Panc1 (cell line): ENCODE results near the gene ANXA6. TPM values are rescaled to one million over a fixed set of nuclear protein-coding genes. Genes with fewer than 3 reads are reported as not detected.

Experiments
- ATAC-seq: fragments of 200-7000 bp; cut with Tn5 transposase; 2 replicates; pipeline ENCODE4 v1.9.1; 2020; ENCODE audit warnings: mild to moderate bottlenecking, moderate library complexity
- BruUV-seq: library from RNA; stranded (reverse); fragments of 400-500 nt; replicated peaks from 2 replicates; lab custom pipeline; 2021; lab: Mats Ljungman, UMichigan
- CTCF ChIA-PET: fragments of 300-600 bp; sonication (Branson Sonifier 250); formaldehyde crosslinking; loops from one replicate; lab custom pipeline; 2022; ENCODE audit warnings: antibody characterized with exemption; lab: Charles Lee
- POLR2A ChIA-PET: fragments of 300-600 bp; sonication (Branson Sonifier 250); formaldehyde crosslinking; loops from one replicate; lab custom pipeline; 2022; ENCODE audit warnings: antibody characterized with exemption; lab: Charles Lee
- DNase-seq: peaks from one replicate; pipeline ENCODE4 v3.0.0-alpha.2; 2010; ENCODE audit warnings: low read depth, low spot score
- H3K27ac ChIP-seq: 2 replicates; pipeline ENCODE4 v1.5.1; 2011; ENCODE audit warnings: mild to moderate bottlenecking, low read length, inconsistent platforms
- H3K27me3 ChIP-seq: fragments of 200-500 bp; sonication (Bioruptor generic); 2 replicates; pipeline ENCODE4 v1.6.0; 2014; ENCODE audit warnings: low read length, inconsistent platforms; ENCODE audit not compliant: control insufficient read depth, insufficient read depth
- H3K36me3 ChIP-seq: fragments of 200-500 bp; sonication (Bioruptor generic); 2 replicates; pipeline ENCODE4 v1.5.1; 2014; ENCODE audit warnings: inconsistent platforms, mild to moderate bottlenecking, low read length, moderate library complexity; ENCODE audit not compliant: control insufficient read depth, insufficient read depth
- H3K4me1 ChIP-seq: 2 replicates; pipeline ENCODE4 v1.5.1; 2011; ENCODE audit warnings: inconsistent platforms, mild to moderate bottlenecking, low read length, moderate library complexity; ENCODE audit not compliant: control insufficient read depth, insufficient read depth
- H3K4me3 ChIP-seq, 2 experiments: 2 replicates each; pipeline ENCODE4 v1.5.1; 2011 to 2012; ENCODE audit warnings: low read depth in 2 of 2, low read length in 2 of 2, mild to moderate bottlenecking in 2 of 2, inconsistent platforms in 1 of 2, moderate library complexity in 1 of 2
- H3K9me3 ChIP-seq: fragments of 200-500 bp; sonication (Bioruptor generic); 2 replicates; pipeline ENCODE4 v1.5.1; 2014; ENCODE audit warnings: low read depth, mild to moderate bottlenecking, inconsistent platforms, low read length, moderate library complexity; ENCODE audit not compliant: control insufficient read depth, insufficient read depth
- CTCF ChIP-seq: fragments of 450-650 bp; IDR thresholded peaks from 2 replicates; pipeline ENCODE4 v1.5.1; 2017; ENCODE audit warnings: mild to moderate bottlenecking
- SIN3A ChIP-seq: IDR thresholded peaks from 2 replicates; pipeline ENCODE4 v1.6.1; 2012; ENCODE audit warnings: low read depth, mild to moderate bottlenecking, low read length, moderate library complexity, borderline replicate concordance; ENCODE audit not compliant: insufficient read depth
- TCF7L2 ChIP-seq: IDR thresholded peaks from 2 replicates; pipeline ENCODE4 v1.6.1; 2011; ENCODE audit warnings: mild to moderate bottlenecking, low read depth, low read length, inconsistent platforms
- in situ Hi-C: cut with HindIII; loops from 2 replicates; pipeline ENCODE4 v1.10.0; 2016; ENCODE audit warnings: low sequenced_read_pairs, low pct_unique_long_range_greater_than_20kb
- intact Hi-C: fragments of 100-400 bp; cut with micrococcal nuclease; formaldehyde crosslinking; loops from one replicate; pipeline ENCODE4 v1.10.0; 2022; ENCODE audit not compliant: unreplicated experiment
- total RNA-seq: library from RNA; stranded (reverse); gene quantifications from one replicate; pipeline ENCODE4 v1.2.1, GENCODE V29; 2021; ENCODE audit not compliant: unreplicated experiment
- TF ChIP-seq, protein P1 (sequence below), 2 experiments: IDR thresholded peaks; 2 replicates each; pipeline ENCODE4 v1.6.1; 2011 to 2012; ENCODE audit warnings: low read depth in 2 of 2, control low read depth in 1 of 2, low read length in 1 of 2, mild to moderate bottlenecking in 1 of 2, moderate library complexity in 1 of 2; ENCODE audit not compliant: insufficient read depth in 1 of 2

Gene ANXA6
- total RNA-seq, 1 experiment from 2014 or later: 60.0 TPM

DNA sequence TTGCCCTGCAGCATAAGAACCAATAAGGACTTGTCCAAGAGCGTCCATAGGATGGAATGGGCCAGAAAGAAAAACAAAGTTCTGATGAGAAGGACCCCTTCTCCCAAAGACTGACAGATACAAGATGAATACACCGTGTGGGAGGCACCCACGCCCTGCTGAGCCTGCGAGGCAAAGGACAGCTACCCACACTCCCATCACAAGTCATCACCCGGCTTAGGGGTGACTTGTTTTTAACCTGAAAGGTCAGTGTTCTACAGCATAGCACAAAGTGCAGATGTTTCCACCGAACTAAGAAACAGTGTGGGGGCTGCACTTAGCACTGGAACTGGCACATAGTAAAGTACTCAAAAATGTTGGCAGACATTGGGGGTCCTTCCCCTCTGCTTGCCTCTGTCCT is 90.7 kb downstream of the ANXA6 start:
- DNase-seq (no peak), ATAC-seq (no peak)
- no peak for TF ChIP-seq SIN3A
- TF ChIP-seq, protein P1, sequence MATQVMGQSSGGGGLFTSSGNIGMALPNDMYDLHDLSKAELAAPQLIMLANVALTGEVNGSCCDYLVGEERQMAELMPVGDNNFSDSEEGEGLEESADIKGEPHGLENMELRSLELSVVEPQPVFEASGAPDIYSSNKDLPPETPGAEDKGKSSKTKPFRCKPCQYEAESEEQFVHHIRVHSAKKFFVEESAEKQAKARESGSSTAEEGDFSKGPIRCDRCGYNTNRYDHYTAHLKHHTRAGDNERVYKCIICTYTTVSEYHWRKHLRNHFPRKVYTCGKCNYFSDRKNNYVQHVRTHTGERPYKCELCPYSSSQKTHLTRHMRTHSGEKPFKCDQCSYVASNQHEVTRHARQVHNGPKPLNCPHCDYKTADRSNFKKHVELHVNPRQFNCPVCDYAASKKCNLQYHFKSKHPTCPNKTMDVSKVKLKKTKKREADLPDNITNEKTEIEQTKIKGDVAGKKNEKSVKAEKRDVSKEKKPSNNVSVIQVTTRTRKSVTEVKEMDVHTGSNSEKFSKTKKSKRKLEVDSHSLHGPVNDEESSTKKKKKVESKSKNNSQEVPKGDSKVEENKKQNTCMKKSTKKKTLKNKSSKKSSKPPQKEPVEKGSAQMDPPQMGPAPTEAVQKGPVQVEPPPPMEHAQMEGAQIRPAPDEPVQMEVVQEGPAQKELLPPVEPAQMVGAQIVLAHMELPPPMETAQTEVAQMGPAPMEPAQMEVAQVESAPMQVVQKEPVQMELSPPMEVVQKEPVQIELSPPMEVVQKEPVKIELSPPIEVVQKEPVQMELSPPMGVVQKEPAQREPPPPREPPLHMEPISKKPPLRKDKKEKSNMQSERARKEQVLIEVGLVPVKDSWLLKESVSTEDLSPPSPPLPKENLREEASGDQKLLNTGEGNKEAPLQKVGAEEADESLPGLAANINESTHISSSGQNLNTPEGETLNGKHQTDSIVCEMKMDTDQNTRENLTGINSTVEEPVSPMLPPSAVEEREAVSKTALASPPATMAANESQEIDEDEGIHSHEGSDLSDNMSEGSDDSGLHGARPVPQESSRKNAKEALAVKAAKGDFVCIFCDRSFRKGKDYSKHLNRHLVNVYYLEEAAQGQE (IDR thresholded peaks at IDR 0.05; ENCODE audit: insufficient read depth in 1 of 2, low read depth in 2 of 2, low read length in 1 of 2): no peak
- TF ChIP-seq TCF7L2: no peak
- Histone ChIP-seq H3K27ac (no peak overlapping the region), H3K4me1 (no peaks in the 10 kb centered on the region; the same call in 1 of the 2 replicates), H3K4me3 (no peak overlapping the region), H3K36me3 (no peaks in the 10 kb centered on the region), H3K9me3 (no peaks in the 10 kb centered on the region), H3K27me3 (no peaks in the 10 kb centered on the region)
- no TSS peak for BruUV-seq
- CTCF ChIA-PET: no interaction called here
- in situ Hi-C loops (no loop called here), intact Hi-C loops (no loop called here)
- POLR2A ChIA-PET: no interaction called here

GRCh38 chr5:151065609-151066008 is 92.0 kb downstream of the ANXA6 start:
- no peaks in the 10 kb centered on the region for H3K27me3 ChIP-seq
- no peaks in the 10 kb centered on the region; the same call in 1 of the 2 replicates for H3K4me1 ChIP-seq
- TF ChIP-seq TCF7L2: no peak
- TF ChIP-seq CTCF: no peak
- TF ChIP-seq, protein P1 (IDR thresholded peaks at IDR 0.05; ENCODE audit: insufficient read depth in 1 of 2, low read depth in 2 of 2, low read length in 1 of 2): no peak
- intact Hi-C loops (no loop called here), in situ Hi-C loops (no loop called here)
- no peak overlapping the region for H3K27ac ChIP-seq
- ChIA-PET POLR2A (no interaction called here), CTCF (interaction anchor here (0.6 kb wide), 1 partner anchor 387 kb away, joined by 4 read pairs; no protein-coding TSS in a partner anchor)
- ATAC-seq: no peak
- H3K9me3 ChIP-seq: no peaks in the 10 kb centered on the region
- no peak overlapping the region for H3K4me3 ChIP-seq
- no peak for DNase-seq
- no TSS peak for BruUV-seq
- H3K36me3 ChIP-seq: no peaks in the 10 kb centered on the region
